CD4-positive, alpha-beta T cell (primary cell): ENCODE results near the gene PKP1. TPM values are rescaled to one million over a fixed set of nuclear protein-coding genes. Genes with fewer than 3 reads are reported as not detected.

Experiments used
- ATAC-seq: fragments of 200-7000 bp; cut with Tn5 transposase; one replicate; pipeline ENCODE4 v1.10.0; 2022; ENCODE audit warnings: mild to moderate bottlenecking; ENCODE audit not compliant: poor library complexity
- CTCF ChIA-PET: fragments of 350-600 bp; sonication (Branson Sonifier 250); formaldehyde crosslinking; loops from one replicate; lab custom pipeline; 2021; ENCODE audit warnings: antibody characterized with exemption, inconsistent platforms; lab: Charles Lee
- POLR2A ChIA-PET: fragments of 350-600 bp; sonication (Branson Sonifier 250); formaldehyde crosslinking; loops from one replicate; lab custom pipeline; 2021; ENCODE audit warnings: antibody characterized with exemption, inconsistent platforms; lab: Charles Lee
- DNase-seq, 14 experiments: peaks; one replicate each; pipeline ENCODE4 v3.0.0-alpha.2; 2013 to 2020; ENCODE audit warnings: mixed read lengths in 2 of 14
- H3K27ac ChIP-seq, 2 donors: one replicate each; pipeline versions ENCODE4 v1.5.1 to v1.7.0; 2013; ENCODE audit warnings: low read length in 2 of 2, low read depth in 1 of 2, mild to moderate bottlenecking in 1 of 2
- H3K27me3 ChIP-seq, 2 experiments: 1 replicate in 1 of 2; 2 replicates in 1 of 2; pipeline versions ENCODE4 v1.6.1 to v1.7.0; 2013; ENCODE audit warnings: low read length in 2 of 2, control low read depth in 1 of 2, mild to moderate bottlenecking in 1 of 2, moderate library complexity in 1 of 2; ENCODE audit not compliant: insufficient read depth in 2 of 2, control insufficient read depth in 1 of 2
- H3K36me3 ChIP-seq: one replicate; pipeline ENCODE4 v1.6.1; 2013; ENCODE audit warnings: low read length, control low read depth; ENCODE audit not compliant: insufficient read depth
- H3K4me1 ChIP-seq: one replicate; pipeline ENCODE4 v1.6.1; 2013; ENCODE audit warnings: low read length, control low read depth; ENCODE audit not compliant: insufficient read depth
- H3K4me3 ChIP-seq: one replicate; pipeline ENCODE4 v1.5.1; 2013; ENCODE audit warnings: mild to moderate bottlenecking, low read length, moderate library complexity
- H3K9me3 ChIP-seq, 2 experiments: 1 replicate in 1 of 2; 2 replicates in 1 of 2; pipeline versions ENCODE4 v1.6.1 to v1.7.0; 2013; ENCODE audit warnings: low read length in 2 of 2, mild to moderate bottlenecking in 2 of 2, control low read depth in 1 of 2, moderate library complexity in 1 of 2; ENCODE audit not compliant: control insufficient read depth in 1 of 2, insufficient read depth in 1 of 2
- H3K27ac Mint-ChIP-seq: one replicate; pipeline ENCODE4 v1.8.0; 2020; ENCODE audit warnings: mixed read lengths
- H3K27me3 Mint-ChIP-seq: one replicate; pipeline ENCODE4 v1.8.0; 2021; ENCODE audit warnings: mixed read lengths
- H3K36me3 Mint-ChIP-seq: one replicate; pipeline ENCODE4 v1.8.0; 2021; ENCODE audit warnings: low read depth, mixed read lengths
- H3K4me1 Mint-ChIP-seq: one replicate; pipeline ENCODE4 v1.8.0; 2021; ENCODE audit warnings: low read depth, mixed read lengths
- H3K4me3 Mint-ChIP-seq: one replicate; pipeline ENCODE4 v1.8.0; 2020; ENCODE audit warnings: mild to moderate bottlenecking, mixed read lengths
- H3K9me3 Mint-ChIP-seq: one replicate; pipeline ENCODE4 v1.8.0; 2020; ENCODE audit warnings: mixed read lengths
- CTCF ChIP-seq: fragments of 200-600 bp; IDR thresholded peaks from one replicate; pipeline ENCODE4 v1.8.0; 2022; ENCODE audit warnings: antibody characterized with exemption, mild to moderate bottlenecking
- intact Hi-C, 2 experiments: fragments of 100-400 bp; cut with DNase I in 1 of 2; cut with micrococcal nuclease in 1 of 2; formaldehyde crosslinking; loops; one replicate each; pipeline versions ENCODE4 v1.15.1 to v1.9.0; 2023 to 2025; cut with DNase I, micrococcal nuclease
- total RNA-seq, 174 experiments: library from RNA in 2 of 174; stranded (reverse) in 2 of 174; gene quantifications; one replicate each; pipeline ENCODE4 v1.2.3 and lab custom pipeline; 2021 to 2026

PKP1 gene
- total RNA-seq, 2 experiments from 2014 or later, result not detected

DNA sequence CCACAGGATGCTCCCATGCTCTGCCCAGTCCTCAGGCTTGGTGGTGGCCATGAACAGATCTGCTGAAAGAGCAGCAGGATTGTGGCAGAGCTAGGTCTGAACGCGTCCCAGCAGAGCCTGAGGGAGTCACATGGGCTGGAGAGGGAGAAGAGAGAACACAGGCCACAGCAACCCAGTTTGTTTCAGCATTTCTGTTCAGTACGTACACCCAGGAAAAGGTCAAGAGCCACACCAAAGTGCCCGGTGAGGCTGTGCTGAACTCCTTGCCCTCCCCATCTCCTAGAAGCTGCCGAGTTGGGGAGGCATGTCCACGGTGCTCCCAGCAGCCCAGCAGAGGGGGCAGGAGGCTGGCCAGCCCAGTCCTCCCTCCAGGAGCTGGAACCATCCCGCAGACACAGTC is 5.5 kb downstream of the PKP1 start:
- no peak overlapping the region for H3K27ac Mint-ChIP-seq
- no peaks in the 10 kb centered on the region for H3K36me3 Mint-ChIP-seq
- H3K27me3 ChIP-seq, result peaks cover 11 to 15% of the 10 kb centered on the region in 2 experiments
- no peak for DNase-seq
- CTCF ChIA-PET, result interaction anchor here (1.1 kb wide), 1 partner anchor 18 kb away, joined by 3 read pairs; no protein-coding TSS in a partner anchor
- H3K9me3 Mint-ChIP-seq, result no peaks in the 10 kb centered on the region
- no peak overlapping the region for H3K4me3 Mint-ChIP-seq
- intact Hi-C loops, result no loop called here
- H3K9me3 ChIP-seq, result peaks cover 0 to 7% of the 10 kb centered on the region in 2 experiments
- H3K4me3 ChIP-seq, result no peak overlapping the region
- no peak for TF ChIP-seq CTCF
- H3K36me3 ChIP-seq, result no peaks in the 10 kb centered on the region
- ATAC-seq, result no peak
- H3K4me1 Mint-ChIP-seq, result no peaks in the 10 kb centered on the region
- no peaks in the 10 kb centered on the region for H3K4me1 ChIP-seq
- H3K27me3 Mint-ChIP-seq, result peaks cover 55% of the 10 kb centered on the region
- POLR2A ChIA-PET, result no interaction called here
- no peak overlapping the region for H3K27ac ChIP-seq

DNA sequence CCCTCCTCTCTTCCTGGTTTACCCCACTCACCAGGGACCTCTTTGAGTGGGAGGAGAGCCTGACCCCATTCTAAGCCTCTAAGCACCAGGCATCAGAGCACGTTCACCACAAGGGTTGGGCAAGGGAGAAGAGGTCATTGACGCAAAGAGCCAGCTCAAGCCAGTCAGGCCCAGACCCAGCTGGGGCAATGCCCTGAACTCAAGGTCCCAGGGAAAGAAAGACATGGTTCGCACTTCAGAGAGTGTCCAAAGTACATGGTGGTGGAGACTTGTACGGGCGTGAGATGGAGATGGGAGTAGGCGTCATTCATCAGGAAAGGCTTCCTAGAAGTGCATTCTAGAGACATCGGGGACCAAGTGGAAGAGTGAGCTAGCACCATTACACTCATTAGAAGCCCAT is 7.2 kb downstream of the PKP1 start:
- Mint-ChIP-seq H3K4me1 (no peaks in the 10 kb centered on the region), H3K4me3 (no peak overlapping the region), H3K27ac (no peak overlapping the region), H3K27me3 (peaks cover 58% of the 10 kb centered on the region), H3K36me3 (no peaks in the 10 kb centered on the region), H3K9me3 (no peaks in the 10 kb centered on the region)
- CTCF ChIA-PET, result no interaction called here
- DNase-seq (no peak), ATAC-seq (no peak)
- no peak overlapping the region for H3K4me3 ChIP-seq
- POLR2A ChIA-PET, result no interaction called here
- no peak for TF ChIP-seq CTCF
- no peaks in the 10 kb centered on the region for H3K36me3 ChIP-seq
- H3K4me1 ChIP-seq, result no peaks in the 10 kb centered on the region
- peaks cover 4 to 8% of the 10 kb centered on the region in 2 experiments for H3K27me3 ChIP-seq
- no peak overlapping the region for H3K27ac ChIP-seq
- intact Hi-C loops, result no loop called here
- no peaks in the 10 kb centered on the region for H3K9me3 ChIP-seq

- no peak for TF ChIP-seq CTCF
- CTCF ChIA-PET, result no interaction called here
- ATAC-seq, result no peak
- Mint-ChIP-seq H3K4me3 (no peak overlapping the region), H3K27me3 (peaks cover 52% of the 10 kb centered on the region), H3K4me1 (no peaks in the 10 kb centered on the region), H3K36me3 (no peaks in the 10 kb centered on the region), H3K27ac (no peak overlapping the region), H3K9me3 (no peaks in the 10 kb centered on the region)
- Histone ChIP-seq H3K27me3 (peaks cover 10 to 17% of the 10 kb centered on the region in 2 experiments), H3K4me3 (no peak overlapping the region), H3K36me3 (no peaks in the 10 kb centered on the region), H3K4me1 (no peaks in the 10 kb centered on the region), H3K27ac (no peak overlapping the region), H3K9me3 (no peaks in the 10 kb centered on the region)
- POLR2A ChIA-PET, result no interaction called here
- intact Hi-C loops, result no loop called here
- no peak for DNase-seq
Observed at GRCh38 chr1:201291916-201292315, 8.6 kb downstream of the PKP1 start.
